22Rv1 (cell line): Measurements from ENCODE around the gene POLK.

ENCODE experiments used
- CTCF ChIP-seq: fragments of 450-650 bp; IDR thresholded peaks from 2 replicates; pipeline ENCODE4 v1.5.1; 2017; ENCODE audit warnings: mild to moderate bottlenecking
- ZFX ChIP-seq: fragments of 450-650 bp; IDR thresholded peaks from 2 replicates; pipeline ENCODE4 v1.6.1; 2017; ENCODE audit warnings: antibody characterized with exemption, borderline replicate concordance

- TF ChIP-seq CTCF: no peak
- TF ChIP-seq ZFX: no peak
Measured at GRCh38 chr5:75630875-75631274, 119.2 kb downstream of the POLK start.
